DOHH2 (cell line): Measurements from ENCODE around the gene MAP7D2.

Source experiments
- CTCF ChIP-seq: fragments of 200-600 bp; sonication (generic); IDR thresholded peaks from one replicate; pipeline ENCODE4 v1.5.1; 2014; ENCODE audit warnings: antibody characterized with exemption, mild to moderate bottlenecking, low read depth, low read length; ENCODE audit not compliant: poor library complexity, severe bottlenecking
- EZH2phosphoT487 ChIP-seq: fragments of 200-600 bp; sonication (generic); IDR thresholded peaks from 2 replicates; pipeline ENCODE4 v1.6.1; 2017; ENCODE audit warnings: borderline replicate concordance, mild to moderate bottlenecking, antibody characterized with exemption, low read length, moderate library complexity, mixed read lengths

- TF ChIP-seq CTCF = no peak
- no peak for TF ChIP-seq EZH2phosphoT487
Measured at GRCh38 chrX:20144491-20144890, 27.8 kb upstream of the MAP7D2 start.
